ENCODE measurements around the gene C6orf89. TPM values are rescaled to one million over a fixed set of nuclear protein-coding genes. Genes with fewer than 3 reads are reported as not detected.

C6orf89 gene
- polyA plus RNA-seq, 1 donor from 2014 or later: 24.6 TPM

GRCh38 chr6:36867471-36868224 is 18.1 kb upstream of the C6orf89 start:
- Histone ChIP-seq H3K4me3 (ENCODE audit: low read length) (no peak overlapping the region), H3K79me2 (replicated peaks; ENCODE audit: insufficient read depth, low read length) (peaks cover 26% of the 10 kb centered on the region), H3K9ac (ENCODE audit: low read length) (no peak overlapping the region), H3K4me2 (ENCODE audit: low read length) (no peak overlapping the region), H3K27me3 (ENCODE audit: insufficient read depth, low read depth, low read length) (no peaks in the 10 kb centered on the region), H3K27ac (ENCODE audit: low read length) (no peak overlapping the region), H3F3A (ENCODE audit: insufficient read depth, low read length, poor library complexity, severe bottlenecking) (no peaks in the 10 kb centered on the region), H3K9me2 (ENCODE audit: insufficient read depth, low read length) (no peaks in the 10 kb centered on the region), H2AFZ (ENCODE audit: low read depth, low read length) (no peak overlapping the region), H4K20me1 (ENCODE audit: insufficient read depth) (no peaks in the 10 kb centered on the region), H3K9me3 (ENCODE audit: low read length) (no peaks in the 10 kb centered on the region), H3K36me3 (ENCODE audit: insufficient read depth, low read length) (no peaks in the 10 kb centered on the region)
- TF ChIP-seq MXI1 (conservative IDR thresholded peaks at IDR 0.05; ENCODE audit: poor library complexity, severe bottlenecking): no peak
- TF ChIP-seq RAD21 (conservative IDR thresholded peaks at IDR 0.05): no peak
- TF ChIP-seq EZH2 (IDR thresholded peaks at IDR 0.05; ENCODE audit: borderline replicate concordance, insufficient read depth, low read length, poor library complexity, severe bottlenecking): no peak
- TF ChIP-seq TAF1 (IDR thresholded peaks at IDR 0.05; ENCODE audit: low read depth): no peak
- TF ChIP-seq REST (IDR thresholded peaks at IDR 0.05; ENCODE audit: borderline replicate concordance): no peak
- no peak for TF ChIP-seq SMC3 (conservative IDR thresholded peaks at IDR 0.05; ENCODE audit: poor library complexity)
- no peak for TF ChIP-seq POLR2AphosphoS5 (IDR thresholded peaks at IDR 0.05)
- TF ChIP-seq EP300 (conservative IDR thresholded peaks at IDR 0.05; ENCODE audit: poor library complexity, severe bottlenecking): no peak
- TF ChIP-seq CTCF (IDR thresholded peaks at IDR 0.05; ENCODE audit: poor library complexity, severe bottlenecking): no peak

GRCh38 chr6:36871686-36872085 is 14.1 kb upstream of the C6orf89 start:
- no peaks in the 10 kb centered on the region for H3K9me2 ChIP-seq (ENCODE audit: insufficient read depth, low read length)
- no peak overlapping the region for H3K4me2 ChIP-seq (ENCODE audit: low read length)
- no peak overlapping the region for H3K27ac ChIP-seq (ENCODE audit: low read length)
- no peaks in the 10 kb centered on the region for H3K27me3 ChIP-seq (ENCODE audit: insufficient read depth, low read depth, low read length)
- no peaks in the 10 kb centered on the region for H3K9me3 ChIP-seq (ENCODE audit: low read length)
- H3K9ac ChIP-seq (ENCODE audit: low read length): no peak overlapping the region
- no peak overlapping the region for H2AFZ ChIP-seq (ENCODE audit: low read depth, low read length)
- no peaks in the 10 kb centered on the region for H3K36me3 ChIP-seq (ENCODE audit: insufficient read depth, low read length)
- no peaks in the 10 kb centered on the region for H4K20me1 ChIP-seq (ENCODE audit: insufficient read depth)
- TF ChIP-seq EP300 (conservative IDR thresholded peaks at IDR 0.05; ENCODE audit: poor library complexity, severe bottlenecking) (no peak), EZH2 (IDR thresholded peaks at IDR 0.05; ENCODE audit: borderline replicate concordance, insufficient read depth, low read length, poor library complexity, severe bottlenecking) (no peak)
- peaks cover 39% of the 10 kb centered on the region for H3K79me2 ChIP-seq (replicated peaks; ENCODE audit: insufficient read depth, low read length)
- H3F3A ChIP-seq (ENCODE audit: insufficient read depth, low read length, poor library complexity, severe bottlenecking): peaks cover 8% of the 10 kb centered on the region
- no peak overlapping the region for H3K4me3 ChIP-seq (ENCODE audit: low read length)

Data from neural cell (in vitro differentiated cells).